ENCODE measurements around the gene LPAR6. TPM values are rescaled to one million over a fixed set of nuclear protein-coding genes. Genes with fewer than 3 reads are reported as not detected.

Gene LPAR6
- polyA plus RNA-seq, 1 experiment, result 10.5 TPM

DNA sequence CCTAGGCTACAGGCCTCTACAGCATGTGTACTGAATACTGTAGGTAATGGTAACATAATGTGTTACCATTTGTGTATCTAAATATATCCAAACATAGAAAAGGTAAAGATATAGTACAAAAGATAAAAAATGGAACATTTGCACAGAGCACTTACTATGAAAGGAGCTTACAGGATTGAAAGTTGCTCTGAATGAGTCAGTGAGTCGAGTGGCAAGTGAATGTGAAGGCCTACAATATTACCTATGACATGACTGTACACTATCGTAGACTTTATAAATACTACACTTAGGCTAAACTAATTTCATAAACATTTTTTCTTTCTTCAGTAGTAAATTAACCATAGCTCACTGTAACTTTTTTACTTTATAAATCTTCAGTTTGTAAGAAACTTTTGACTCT is 35.1 kb downstream of the LPAR6 start:
- ChIA-PET POLR2A (no interaction called here), CTCF (interaction anchor here (1.0 kb wide), 1 partner anchor 202 kb away, joined by 3 read pairs; no protein-coding TSS in a partner anchor)
- H3K4me3 ChIP-seq (ENCODE audit: low read depth, low read length), result no peak overlapping the region
- no peak for DNase-seq (ENCODE audit: low read depth, low spot score)
- H3K27me3 ChIP-seq (ENCODE audit: control insufficient read depth, insufficient read depth, low read length), result no peaks in the 10 kb centered on the region
- no peaks in the 10 kb centered on the region for H3K9me3 ChIP-seq (ENCODE audit: control insufficient read depth, insufficient read depth, low read length)
- H3K27ac ChIP-seq (ENCODE audit: low read depth, low read length), result no peak overlapping the region
- no peak for TF ChIP-seq CTCF (IDR thresholded peaks at IDR 0.05; ENCODE audit: low read depth, low read length)

- TF ChIP-seq CTCF (IDR thresholded peaks at IDR 0.05; ENCODE audit: low read depth, low read length), result no peak
- CTCF ChIA-PET, result no interaction called here
- DNase-seq (ENCODE audit: low read depth, low spot score), result no peak
- Histone ChIP-seq H3K27me3 (ENCODE audit: control insufficient read depth, insufficient read depth, low read length) (no peaks in the 10 kb centered on the region), H3K27ac (ENCODE audit: low read depth, low read length) (no peak overlapping the region), H3K4me3 (ENCODE audit: low read depth, low read length) (no peak overlapping the region), H3K9me3 (ENCODE audit: control insufficient read depth, insufficient read depth, low read length) (no peaks in the 10 kb centered on the region)
- POLR2A ChIA-PET, result no interaction called here
These were observed 42.1 kb downstream of the LPAR6 start for GRCh38 chr13:48370815-48371214.

DNA sequence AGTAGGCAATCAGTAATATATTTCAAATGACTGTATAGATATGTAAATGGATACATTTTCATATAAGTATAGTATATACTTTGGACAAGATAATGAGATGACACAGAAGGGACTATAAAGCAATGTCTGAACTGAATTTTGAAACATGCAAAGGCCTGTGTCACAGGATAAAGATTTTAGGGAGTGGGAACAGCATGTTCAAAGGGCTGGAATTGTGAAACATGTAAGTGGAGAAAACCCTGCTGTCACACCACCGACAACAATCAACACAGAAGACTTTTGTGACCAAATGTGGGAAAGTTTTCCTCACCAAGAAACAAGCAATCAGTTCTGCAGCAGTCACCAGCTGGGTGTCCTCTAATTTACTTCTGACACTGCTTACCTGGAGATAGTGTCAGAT is 42.9 kb downstream of the LPAR6 start:
- Histone ChIP-seq H3K27me3 (ENCODE audit: control insufficient read depth, insufficient read depth, low read length) (no peaks in the 10 kb centered on the region), H3K27ac (ENCODE audit: low read depth, low read length) (no peak overlapping the region), H3K9me3 (ENCODE audit: control insufficient read depth, insufficient read depth, low read length) (no peaks in the 10 kb centered on the region), H3K4me3 (ENCODE audit: low read depth, low read length) (no peak overlapping the region)
- DNase-seq (ENCODE audit: low read depth, low spot score), result no peak
- CTCF ChIA-PET, result no interaction called here
- TF ChIP-seq CTCF (IDR thresholded peaks at IDR 0.05; ENCODE audit: low read depth, low read length), result no peak
- POLR2A ChIA-PET, result no interaction called here

Small RNA genes lying within 50 kb of the gene (small RNA-seq; reads per million reads assigned to genes)
- not detected for gene RF00017 (ENCODE audit: insufficient read length, low read depth)

Other genes starting within 250 kb of the LPAR6 start
- 341 and 417 TPM in 2 replicates for gene ITM2B, start 179.9 kb downstream of the LPAR6 start, polyA plus RNA-seq (2011; rRNA removed)
- 20.3 and 27.3 TPM in 2 replicates for gene RB1, start 109.4 kb downstream of the LPAR6 start, polyA plus RNA-seq (2011; rRNA removed)
- gene RCBTB2, start 120.0 kb upstream of the LPAR6 start, polyA plus RNA-seq (2011; rRNA removed), result 8.6 and 10.9 TPM in 2 replicates
- gene CYSLTR2, start 240.8 kb upstream of the LPAR6 start, polyA plus RNA-seq (2011; rRNA removed), result not detected in 2 replicates